ENCODE results near the gene PLEKHO2.

The PLEKHO2 gene

GRCh38 chr15:64808785-64809453, 32.8 kb upstream of the PLEKHO2 start:
- TF ChIP-seq POLR2AphosphoS5 (IDR thresholded peaks at IDR 0.05; ENCODE audit: low read depth, low read length) (no peak), TAF1 (IDR thresholded peaks at IDR 0.05; ENCODE audit: borderline replicate concordance, insufficient read depth, low read length) (no peak), FOXP2 (optimal IDR thresholded peaks at IDR 0.05; ENCODE audit: borderline replicate concordance, extremely low read depth, extremely low read length, insufficient read depth) (no peak), REST (IDR thresholded peaks at IDR 0.05; ENCODE audit: insufficient read depth in 1 of 2, low read depth in 2 of 2, low read length in 2 of 2) (no peak), SIN3A (IDR thresholded peaks at IDR 0.05; ENCODE audit: borderline replicate concordance, insufficient read depth, low read length) (no peak)

GRCh38 chr15:64809649-64810496, 31.8 kb upstream of the PLEKHO2 start:
- TF ChIP-seq POLR2AphosphoS5 (IDR thresholded peaks at IDR 0.05; ENCODE audit: low read depth, low read length) (no peak), REST (IDR thresholded peaks at IDR 0.05; ENCODE audit: insufficient read depth in 1 of 2, low read depth in 2 of 2, low read length in 2 of 2) (no peak), TAF1 (IDR thresholded peaks at IDR 0.05; ENCODE audit: borderline replicate concordance, insufficient read depth, low read length) (no peak), SIN3A (IDR thresholded peaks at IDR 0.05; ENCODE audit: borderline replicate concordance, insufficient read depth, low read length) (no peak), FOXP2 (optimal IDR thresholded peaks at IDR 0.05; ENCODE audit: borderline replicate concordance, extremely low read depth, extremely low read length, insufficient read depth) (no peak)

- TF ChIP-seq POLR2AphosphoS5 (IDR thresholded peaks at IDR 0.05; ENCODE audit: low read depth, low read length): no peak
- TF ChIP-seq TAF1 (IDR thresholded peaks at IDR 0.05; ENCODE audit: borderline replicate concordance, insufficient read depth, low read length): no peak
- no peak for TF ChIP-seq FOXP2 (optimal IDR thresholded peaks at IDR 0.05; ENCODE audit: borderline replicate concordance, extremely low read depth, extremely low read length, insufficient read depth)
- no peak for TF ChIP-seq SIN3A (IDR thresholded peaks at IDR 0.05; ENCODE audit: borderline replicate concordance, insufficient read depth, low read length)
Observed at GRCh38 chr15:64810497-64811326, 31.0 kb upstream of the PLEKHO2 start.

- no peak for TF ChIP-seq SIN3A (IDR thresholded peaks at IDR 0.05; ENCODE audit: borderline replicate concordance, insufficient read depth, low read length)
- TF ChIP-seq POLR2AphosphoS5 (IDR thresholded peaks at IDR 0.05; ENCODE audit: low read depth, low read length): no peak
- TF ChIP-seq TAF1 (IDR thresholded peaks at IDR 0.05; ENCODE audit: borderline replicate concordance, insufficient read depth, low read length): no peak
- no peak for TF ChIP-seq REST (IDR thresholded peaks at IDR 0.05; ENCODE audit: insufficient read depth in 1 of 2, low read depth in 2 of 2, low read length in 2 of 2)
- TF ChIP-seq FOXP2 (optimal IDR thresholded peaks at IDR 0.05; ENCODE audit: borderline replicate concordance, extremely low read depth, extremely low read length, insufficient read depth): no peak
Observed at GRCh38 chr15:64813075-64813474, 28.6 kb upstream of the PLEKHO2 start.

GRCh38 chr15:64816452-64816851, 25.3 kb upstream of the PLEKHO2 start:
- no peak for TF ChIP-seq FOXP2 (optimal IDR thresholded peaks at IDR 0.05; ENCODE audit: borderline replicate concordance, extremely low read depth, extremely low read length, insufficient read depth)
- no peak for TF ChIP-seq POLR2AphosphoS5 (IDR thresholded peaks at IDR 0.05; ENCODE audit: low read depth, low read length)
- TF ChIP-seq REST (IDR thresholded peaks at IDR 0.05; ENCODE audit: insufficient read depth in 1 of 2, low read depth in 2 of 2, low read length in 2 of 2): no peak
- no peak for TF ChIP-seq SIN3A (IDR thresholded peaks at IDR 0.05; ENCODE audit: borderline replicate concordance, insufficient read depth, low read length)
- TF ChIP-seq TAF1 (IDR thresholded peaks at IDR 0.05; ENCODE audit: borderline replicate concordance, insufficient read depth, low read length): no peak

Data from PFSK-1 (cell line).